K562 (cell line): Measurements from ENCODE around the gene PNPLA2. TPM values are rescaled to one million over a fixed set of nuclear protein-coding genes. Genes with fewer than 3 reads are reported as not detected.
A peak's percentile ranks its signal among the peaks of the same experiment; 100 is the strongest.

Experiments
- ATAC-seq: fragments of 200-7000 bp; cut with Tn5 transposase; 3 replicates; pipeline ENCODE4 v1.9.1; 2020; ENCODE audit warnings: moderate library complexity
- BruUV-seq: library from RNA; stranded (reverse); fragments of 400-500 nt; replicated peaks from 2 replicates; lab custom pipeline; 2021; lab: Mats Ljungman, UMichigan
- CTCF ChIA-PET: fragments of 300-600 bp; formaldehyde crosslinking; extraction: SDS; loops from one replicate; lab custom pipeline; 2021; ENCODE audit warnings: low intra/inter-chr PET ratio; lab: Yijun Ruan, JAX
- POLR2A ChIA-PET: fragments of 300-600, 350-650 bp; sonication (Branson Sonifier 250); formaldehyde crosslinking; extraction: SDS; loops from one replicate; lab custom pipeline; 2021; ENCODE audit warnings: antibody characterized with exemption, inconsistent platforms; lab: Yijun Ruan, JAX
- DNase-seq, 4 experiments: peaks; one replicate each; pipeline versions ENCODE4 v3.0.0 to v3.0.0-alpha.2; 2011 to 2018; ENCODE audit warnings: low spot score in 3 of 4, mixed read lengths in 3 of 4; ENCODE audit errors: extremely low read depth in 1 of 4
- FAIRE-seq: peaks from 2 replicates; lab custom pipeline; 2011; peaks lifted over from hg19 to GRCh38; lab: Jason Lieb, UNC
- H2AFZ ChIP-seq: 2 replicates; pipeline ENCODE4 v1.6.0; 2011; ENCODE audit warnings: low read depth, low read length, control low read depth, inconsistent platforms
- H3K27ac ChIP-seq: fragments of 200-600 bp; 3 replicates; pipeline ENCODE4 v1.8.0; 2011; ENCODE audit warnings: low read depth, mild to moderate bottlenecking, control low read depth, inconsistent platforms, low read length, moderate library complexity, mixed read lengths; ENCODE audit errors: extremely low read depth
- H3K27me3 ChIP-seq, 2 experiments: fragments of 300-600 bp in 1 of 2; 2 replicates in 1 of 2; 3 replicates in 1 of 2; pipeline versions ENCODE4 v1.6.0 to v1.8.0; 2011; ENCODE audit warnings: inconsistent platforms in 2 of 2, low read length in 2 of 2, mild to moderate bottlenecking in 1 of 2, mixed read lengths in 1 of 2, moderate library complexity in 1 of 2; ENCODE audit not compliant: control insufficient read depth in 2 of 2, insufficient read depth in 2 of 2
- H3K36me3 ChIP-seq: fragments of 300-600 bp; 3 replicates; pipeline ENCODE4 v1.8.0; 2011; ENCODE audit warnings: mild to moderate bottlenecking, low read length, inconsistent platforms; ENCODE audit not compliant: control insufficient read depth, insufficient read depth
- H3K4me1 ChIP-seq, 2 experiments: fragments of 200-600 bp in 1 of 2; replicated peaks in 1 of 2; 2 replicates in 1 of 2; 3 replicates in 1 of 2; pipeline versions ENCODE4 v1.5.1 to v1.8.0; 2011; ENCODE audit warnings: inconsistent platforms in 2 of 2, low read length in 2 of 2, mild to moderate bottlenecking in 1 of 2, mixed read lengths in 1 of 2, moderate library complexity in 1 of 2; ENCODE audit not compliant: control insufficient read depth in 2 of 2, insufficient read depth in 2 of 2
- H3K4me2 ChIP-seq: 2 replicates; pipeline ENCODE4 v1.6.1; 2011; ENCODE audit warnings: low read length, control low read depth, inconsistent platforms, mixed read lengths; ENCODE audit not compliant: insufficient read depth
- H3K4me3 ChIP-seq: fragments of 200-600 bp; sonication (generic), shearing (Covaris generic); 2 replicates; pipeline ENCODE4 v1.5.1; 2016; ENCODE audit warnings: control low read depth, inconsistent platforms
- H3K79me2 ChIP-seq: fragments of 200-600 bp; 3 replicates; pipeline ENCODE4 v1.8.0; 2011; ENCODE audit warnings: low read length, inconsistent platforms; ENCODE audit not compliant: control insufficient read depth, insufficient read depth
- H3K9ac ChIP-seq, 2 experiments: 2 replicates each; pipeline versions ENCODE4 v1.6.0 to v1.6.1; 2011; ENCODE audit warnings: low read depth in 2 of 2, low read length in 2 of 2, control low read depth in 1 of 2, inconsistent platforms in 1 of 2, mild to moderate bottlenecking in 1 of 2, mixed read lengths in 1 of 2; ENCODE audit not compliant: insufficient read depth in 1 of 2
- H3K9me1 ChIP-seq: one replicate; pipeline ENCODE4 v1.6.0; 2011; ENCODE audit warnings: inconsistent platforms, mild to moderate bottlenecking, low read length, moderate library complexity; ENCODE audit not compliant: control insufficient read depth, insufficient read depth
- H3K9me3 ChIP-seq: replicated peaks from 2 replicates; pipeline ENCODE4 v1.5.1; 2011; ENCODE audit warnings: low read depth, low read length, inconsistent platforms; ENCODE audit not compliant: control insufficient read depth, insufficient read depth
- H4K20me1 ChIP-seq: replicated peaks from 2 replicates; pipeline ENCODE4 v1.6.1; 2011; ENCODE audit warnings: low read length, inconsistent platforms, mixed read lengths; ENCODE audit not compliant: control insufficient read depth, insufficient read depth
- FIP1L1 ChIP-seq: fragments of 200-400 bp; formaldehyde crosslinking; IDR thresholded peaks from 2 replicates; pipeline ENCODE4 v1.6.1; 2018; ENCODE audit warnings: mild to moderate bottlenecking, low read depth, low read length; ENCODE audit not compliant: poor library complexity, severe bottlenecking
- HNRNPL ChIP-seq: fragments of 200-400 bp; formaldehyde crosslinking; IDR thresholded peaks from 2 replicates; pipeline ENCODE4 v1.6.1; 2017; ENCODE audit warnings: low read depth, mild to moderate bottlenecking, low read length
- POLR2G ChIP-seq: fragments of 200-400 bp; formaldehyde crosslinking; IDR thresholded peaks from 2 replicates; pipeline ENCODE4 v1.6.1; 2017; ENCODE audit warnings: low read depth, mild to moderate bottlenecking, antibody characterized with exemption, low read length, moderate library complexity
- RBM34 ChIP-seq: fragments of 200-400 bp; formaldehyde crosslinking; IDR thresholded peaks from 2 replicates; pipeline ENCODE4 v1.6.1; 2018; ENCODE audit warnings: low read length, borderline replicate concordance; ENCODE audit not compliant: insufficient read depth
- ZBTB7A ChIP-seq: IDR thresholded peaks from 2 replicates; pipeline ENCODE4 v1.6.1; 2011; ENCODE audit warnings: low read depth, mild to moderate bottlenecking, low read length, moderate library complexity, borderline replicate concordance; ENCODE audit not compliant: control insufficient read depth
- ZNF239 ChIP-seq: fragments of 250-450 bp; sonication (Bioruptor Pico); IDR thresholded peaks from 2 replicates; pipeline ENCODE4 v1.4.0; 2020; ENCODE audit warnings: mild to moderate bottlenecking
- WGBS: fragments of 100-300 bp; shearing (Covaris generic); methylation state at CpG from one replicate; pipeline ENCODE4 v1.1.6; 2016; ENCODE audit warnings: low coverage, mixed read lengths; ENCODE audit not compliant: insufficient coverage; ENCODE audit errors: missing lambda C conversion rate; 5-methylcytosine and 5-hydroxymethylcytosine counted together
- in situ Hi-C: fragments of 300-500 bp; cut with MboI; formaldehyde crosslinking; loops from 4 replicates; pipeline ENCODE4 v1.15.0; 2018; ENCODE audit warnings: inconsistent platforms, mixed read lengths
- intact Hi-C: fragments of 100-400 bp; cut with micrococcal nuclease; formaldehyde crosslinking; loops from 2 replicates; pipeline ENCODE4 v1.14.2; 2022
- polyA plus RNA-seq, 8 experiments: library from polyadenylated mRNA; depleted of rRNA in 4 of 8; stranded (reverse) in 5 of 8; unstranded in 3 of 8; fragments of >200 nt; fragmentation: Nextera tagmentation in 2 of 8; fragmentation: Illumina TruSeq in 1 of 8; extraction: Ambion mirVana in 2 of 8; extraction: Trizol in 1 of 8; gene quantifications; 2 replicates each; pipeline versions ENCODE4 v1.2.1 to v1.2.3, GENCODE V29; 2011 to 2014; ENCODE audit warnings: inconsistent platforms in 1 of 8, missing spikeins in 1 of 8
- total RNA-seq, 7 experiments: library from RNA; depleted of rRNA in 6 of 7; stranded (reverse); fragments of >200 nt in 6 of 7; fragmentation: Illumina TruSeq in 2 of 7; extraction: Trizol in 2 of 7; gene quantifications; 2 replicates each; pipeline versions ENCODE4 v1.2.1 to v1.2.3, GENCODE V29; 2011 to 2021; ENCODE audit warnings: low replicate concordance in 1 of 7
- TF ChIP-seq, protein P1 (sequence below): sonication (generic); formaldehyde crosslinking; IDR thresholded peaks from 2 replicates; pipeline ENCODE4 v1.8.1; 2023; ENCODE audit warnings: mild to moderate bottlenecking, missing genetic modification reagents

PNPLA2 gene
- total and polyA plus RNA-seq, 9 of the 15 experiments (the other 6 are each of a cell fraction or from before 2014, with no cell fraction given): 0.39 to 87.1 (median 8.4) TPM

DNA sequence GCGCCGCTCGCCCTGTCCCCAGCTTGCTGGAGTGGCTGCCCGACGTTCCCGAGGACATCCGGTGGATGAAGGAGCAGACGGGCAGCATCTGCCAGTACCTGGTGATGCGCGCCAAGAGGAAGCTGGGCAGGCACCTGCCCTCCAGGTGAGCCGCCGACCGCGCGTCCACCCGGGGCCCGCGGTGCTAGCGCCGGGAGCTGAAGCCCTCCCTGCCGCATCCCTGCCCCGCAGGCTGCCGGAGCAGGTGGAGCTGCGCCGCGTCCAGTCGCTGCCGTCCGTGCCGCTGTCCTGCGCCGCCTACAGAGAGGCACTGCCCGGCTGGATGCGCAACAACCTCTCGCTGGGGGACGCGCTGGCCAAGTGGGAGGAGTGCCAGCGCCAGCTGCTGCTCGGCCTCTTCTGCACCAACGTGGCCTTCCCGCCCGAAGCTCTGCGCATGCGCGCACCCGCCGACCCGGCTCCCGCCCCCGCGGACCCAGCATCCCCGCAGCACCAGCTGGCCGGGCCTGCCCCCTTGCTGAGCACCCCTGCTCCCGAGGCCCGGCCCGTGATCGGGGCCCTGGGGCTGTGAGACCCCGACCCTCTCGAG, 5.7 kb downstream of the PNPLA2 start:
- FAIRE-seq: no peak
- no peak for DNase-seq
- Histone ChIP-seq H3K79me2 (peaks cover 28% of the 10 kb centered on the region), H3K4me3 (no peak overlapping the region), H4K20me1 (peaks cover 13% of the 10 kb centered on the region), H3K27ac (no peak overlapping the region), H3K4me1 (peaks cover 28 to 92% of the 10 kb centered on the region in 2 experiments), H3K36me3 (peaks cover 39% of the 10 kb centered on the region; the same call in 1 of the 3 replicates), H3K9me3 (no peaks in the 10 kb centered on the region), H2AFZ (no peak overlapping the region), H3K27me3 (no peaks in the 10 kb centered on the region), H3K4me2 (no peak overlapping the region), H3K9me1 (peaks cover 6% of the 10 kb centered on the region), H3K9ac (no peak overlapping the region)
- in situ Hi-C loops: no loop called here
- POLR2A ChIA-PET: interaction anchor here (0.6 to 1.9 kb wide), 5 partner anchors 8 to 33 kb away, joined by 3 to 6 read pairs (median 3); partner anchors contain the start of gene RPLP2
- CTCF ChIA-PET: no interaction called here
- intact Hi-C loops: no loop called here
- BruUV-seq: no TSS peak
- ATAC-seq: no peak
- 97% methylated on average over 6 of the region's 59 CpGs for WGBS
- TF ChIP-seq RBM34 (no peak), FIP1L1 (peak; percentile 36), POLR2G (peak; percentile 60; the same call in 1 of the 2 replicates), ZBTB7A (0 out of 2 replicates have a peak, but pooled peaks have one; percentile 26), HNRNPL (peak; percentile 57; the same call in 1 of the 2 replicates), ZNF239 (no peak)
- TF ChIP-seq, protein P1, sequence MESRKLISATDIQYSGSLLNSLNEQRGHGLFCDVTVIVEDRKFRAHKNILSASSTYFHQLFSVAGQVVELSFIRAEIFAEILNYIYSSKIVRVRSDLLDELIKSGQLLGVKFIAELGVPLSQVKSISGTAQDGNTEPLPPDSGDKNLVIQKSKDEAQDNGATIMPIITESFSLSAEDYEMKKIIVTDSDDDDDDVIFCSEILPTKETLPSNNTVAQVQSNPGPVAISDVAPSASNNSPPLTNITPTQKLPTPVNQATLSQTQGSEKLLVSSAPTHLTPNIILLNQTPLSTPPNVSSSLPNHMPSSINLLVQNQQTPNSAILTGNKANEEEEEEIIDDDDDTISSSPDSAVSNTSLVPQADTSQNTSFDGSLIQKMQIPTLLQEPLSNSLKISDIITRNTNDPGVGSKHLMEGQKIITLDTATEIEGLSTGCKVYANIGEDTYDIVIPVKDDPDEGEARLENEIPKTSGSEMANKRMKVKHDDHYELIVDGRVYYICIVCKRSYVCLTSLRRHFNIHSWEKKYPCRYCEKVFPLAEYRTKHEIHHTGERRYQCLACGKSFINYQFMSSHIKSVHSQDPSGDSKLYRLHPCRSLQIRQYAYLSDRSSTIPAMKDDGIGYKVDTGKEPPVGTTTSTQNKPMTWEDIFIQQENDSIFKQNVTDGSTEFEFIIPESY: peak; percentile 91
